GM19328 (cell line): ENCODE results near the gene CAPN3.
A peak's percentile ranks its signal among the peaks of the same experiment; 100 is the strongest.

Source experiments
- ATAC-seq: cut with Tn5 transposase; IDR thresholded peaks from one replicate; pipeline ENCODE4 v1.9.1; 2021; ENCODE audit warnings: mild to moderate bottlenecking, moderate library complexity; ENCODE audit not compliant: unreplicated experiment

The CAPN3 gene

DNA sequence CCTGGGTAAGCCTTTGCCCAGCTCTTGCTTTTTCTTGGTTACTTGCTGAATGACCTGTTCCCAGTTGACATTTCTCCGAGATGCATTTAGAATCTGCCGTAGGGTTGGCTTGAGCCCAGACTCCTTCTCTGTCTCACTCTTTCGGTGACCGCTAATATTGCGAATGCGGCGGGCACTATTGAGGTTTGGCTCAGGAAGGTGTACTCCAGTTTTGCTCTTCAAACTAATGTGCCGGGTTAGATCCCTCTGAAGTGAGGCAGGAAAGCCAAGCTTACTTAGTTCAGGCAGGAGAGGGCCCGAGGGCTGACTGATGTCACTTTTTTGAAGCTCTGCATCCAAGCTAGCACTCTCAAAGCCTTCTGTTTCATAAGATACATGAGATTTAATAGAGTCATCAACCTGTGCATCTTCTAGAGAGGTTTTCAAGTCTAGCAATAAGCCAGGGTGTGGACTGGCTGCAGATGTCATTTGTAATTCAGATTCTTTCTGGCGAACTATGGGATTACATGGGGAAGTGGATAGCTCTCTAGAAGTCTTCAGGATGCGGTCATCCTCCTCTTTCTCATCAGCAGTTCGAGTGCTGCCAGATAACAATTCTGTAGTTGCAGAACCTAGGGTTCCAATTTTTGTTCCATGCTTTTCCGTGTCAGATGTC, 90.6 kb downstream of the CAPN3 start:
- ATAC-seq = no peak

- ATAC-seq = no peak
These were observed 91.1 kb downstream of the CAPN3 start for GRCh38 chr15:42450425-42450790.

- ATAC-seq = no peak
These were observed 94.5 kb downstream of the CAPN3 start for GRCh38 chr15:42453826-42454225.

- no peak for ATAC-seq
These were observed 97.2 kb downstream of the CAPN3 start for GRCh38 chr15:42456531-42456930.

- no peak for ATAC-seq
These were observed 97.7 kb downstream of the CAPN3 start for GRCh38 chr15:42456971-42457370.

GRCh38 chr15:42457445-42458442, 98.4 kb downstream of the CAPN3 start:
- peak; percentile 73 for ATAC-seq

DNA sequence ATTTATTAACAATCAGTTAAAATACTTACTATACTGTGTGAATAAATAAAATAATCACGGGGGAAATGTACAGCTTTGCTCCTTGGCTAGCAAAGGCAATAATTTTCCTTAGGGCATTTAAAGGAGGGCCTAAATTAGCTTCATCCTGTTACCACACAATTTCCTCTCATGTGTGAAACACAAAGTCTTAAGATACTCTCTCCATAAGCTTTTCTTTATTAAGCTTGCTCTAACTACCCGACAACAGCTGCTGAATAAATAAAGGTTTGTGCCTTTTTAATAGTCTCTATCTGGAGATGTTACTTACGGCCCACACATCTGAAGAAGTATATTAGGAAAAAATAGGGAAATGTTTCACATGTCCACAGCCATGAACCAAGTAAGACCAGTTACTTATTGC, 102.0 kb downstream of the CAPN3 start:
- ATAC-seq = no peak
